K562 (cell line): ENCODE measurements around the gene HSDL1. TPM values are rescaled to one million over a fixed set of nuclear protein-coding genes. Genes with fewer than 3 reads are reported as not detected.

Experiments used
- ATAC-seq: fragments of 200-7000 bp; cut with Tn5 transposase; 3 replicates; pipeline ENCODE4 v1.9.1; 2020; ENCODE audit warnings: moderate library complexity
- BruUV-seq: library from RNA; stranded (reverse); fragments of 400-500 nt; replicated peaks from 2 replicates; lab custom pipeline; 2021; lab: Mats Ljungman, UMichigan
- CTCF ChIA-PET: fragments of 300-600 bp; formaldehyde crosslinking; extraction: SDS; loops from one replicate; lab custom pipeline; 2021; ENCODE audit warnings: low intra/inter-chr PET ratio; lab: Yijun Ruan, JAX
- POLR2A ChIA-PET: fragments of 300-600, 350-650 bp; sonication (Branson Sonifier 250); formaldehyde crosslinking; extraction: SDS; loops from one replicate; lab custom pipeline; 2021; ENCODE audit warnings: antibody characterized with exemption, inconsistent platforms; lab: Yijun Ruan, JAX
- DNase-seq, 4 experiments: peaks; one replicate each; pipeline versions ENCODE4 v3.0.0 to v3.0.0-alpha.2; 2011 to 2018; ENCODE audit warnings: low spot score in 3 of 4, mixed read lengths in 3 of 4; ENCODE audit errors: extremely low read depth in 1 of 4
- FAIRE-seq: peaks from 2 replicates; lab custom pipeline; 2011; peaks lifted over from hg19 to GRCh38; lab: Jason Lieb, UNC
- H2AFZ ChIP-seq: 2 replicates; pipeline ENCODE4 v1.6.0; 2011; ENCODE audit warnings: low read depth, low read length, control low read depth, inconsistent platforms
- H3K27ac ChIP-seq: fragments of 200-600 bp; 3 replicates; pipeline ENCODE4 v1.8.0; 2011; ENCODE audit warnings: low read depth, mild to moderate bottlenecking, control low read depth, inconsistent platforms, low read length, moderate library complexity, mixed read lengths; ENCODE audit errors: extremely low read depth
- H3K27me3 ChIP-seq, 2 experiments: fragments of 300-600 bp in 1 of 2; 2 replicates in 1 of 2; 3 replicates in 1 of 2; pipeline versions ENCODE4 v1.6.0 to v1.8.0; 2011; ENCODE audit warnings: inconsistent platforms in 2 of 2, low read length in 2 of 2, mild to moderate bottlenecking in 1 of 2, mixed read lengths in 1 of 2, moderate library complexity in 1 of 2; ENCODE audit not compliant: control insufficient read depth in 2 of 2, insufficient read depth in 2 of 2
- H3K36me3 ChIP-seq: fragments of 300-600 bp; 3 replicates; pipeline ENCODE4 v1.8.0; 2011; ENCODE audit warnings: mild to moderate bottlenecking, low read length, inconsistent platforms; ENCODE audit not compliant: control insufficient read depth, insufficient read depth
- H3K4me1 ChIP-seq, 2 experiments: fragments of 200-600 bp in 1 of 2; replicated peaks in 1 of 2; 2 replicates in 1 of 2; 3 replicates in 1 of 2; pipeline versions ENCODE4 v1.5.1 to v1.8.0; 2011; ENCODE audit warnings: inconsistent platforms in 2 of 2, low read length in 2 of 2, mild to moderate bottlenecking in 1 of 2, mixed read lengths in 1 of 2, moderate library complexity in 1 of 2; ENCODE audit not compliant: control insufficient read depth in 2 of 2, insufficient read depth in 2 of 2
- H3K4me2 ChIP-seq: 2 replicates; pipeline ENCODE4 v1.6.1; 2011; ENCODE audit warnings: low read length, control low read depth, inconsistent platforms, mixed read lengths; ENCODE audit not compliant: insufficient read depth
- H3K4me3 ChIP-seq: fragments of 200-600 bp; sonication (generic), shearing (Covaris generic); 2 replicates; pipeline ENCODE4 v1.5.1; 2016; ENCODE audit warnings: control low read depth, inconsistent platforms
- H3K79me2 ChIP-seq: fragments of 200-600 bp; 3 replicates; pipeline ENCODE4 v1.8.0; 2011; ENCODE audit warnings: low read length, inconsistent platforms; ENCODE audit not compliant: control insufficient read depth, insufficient read depth
- H3K9ac ChIP-seq, 2 experiments: 2 replicates each; pipeline versions ENCODE4 v1.6.0 to v1.6.1; 2011; ENCODE audit warnings: low read depth in 2 of 2, low read length in 2 of 2, control low read depth in 1 of 2, inconsistent platforms in 1 of 2, mild to moderate bottlenecking in 1 of 2, mixed read lengths in 1 of 2; ENCODE audit not compliant: insufficient read depth in 1 of 2
- H3K9me1 ChIP-seq: one replicate; pipeline ENCODE4 v1.6.0; 2011; ENCODE audit warnings: inconsistent platforms, mild to moderate bottlenecking, low read length, moderate library complexity; ENCODE audit not compliant: control insufficient read depth, insufficient read depth
- H3K9me3 ChIP-seq: replicated peaks from 2 replicates; pipeline ENCODE4 v1.5.1; 2011; ENCODE audit warnings: low read depth, low read length, inconsistent platforms; ENCODE audit not compliant: control insufficient read depth, insufficient read depth
- H4K20me1 ChIP-seq: replicated peaks from 2 replicates; pipeline ENCODE4 v1.6.1; 2011; ENCODE audit warnings: low read length, inconsistent platforms, mixed read lengths; ENCODE audit not compliant: control insufficient read depth, insufficient read depth
- HIVEP1 ChIP-seq: fragments of 250-450 bp; sonication (Bioruptor Pico); IDR thresholded peaks from 2 replicates; pipeline ENCODE4 v1.4.0; 2020; ENCODE audit warnings: mild to moderate bottlenecking
- HMBOX1 ChIP-seq: sonication (generic); IDR thresholded peaks from 2 replicates; pipeline ENCODE4 v1.6.1; 2016
- MED1 ChIP-seq: sonication (generic); formaldehyde crosslinking; IDR thresholded peaks from 2 replicates; pipeline ENCODE4 v1.8.1; 2023; ENCODE audit warnings: missing genetic modification reagents, borderline replicate concordance
- NBN ChIP-seq: fragments of 450-650 bp; IDR thresholded peaks from 2 replicates; pipeline ENCODE4 v1.6.1; 2016; ENCODE audit warnings: low read depth, mild to moderate bottlenecking
- NKRF ChIP-seq: fragments of 450-650 bp; IDR thresholded peaks from 2 replicates; pipeline ENCODE4 v1.6.1; 2016; ENCODE audit warnings: borderline replicate concordance
- OTX1 ChIP-seq: fragments of 450-650 bp; formaldehyde crosslinking; IDR thresholded peaks from 2 replicates; pipeline ENCODE4 v1.4.0; 2022; ENCODE audit warnings: mild to moderate bottlenecking
- PHB2 ChIP-seq: fragments of 450-650 bp; IDR thresholded peaks from 2 replicates; pipeline ENCODE4 v1.6.1; 2017; ENCODE audit warnings: low read depth
- RBM25 ChIP-seq: fragments of 200-400 bp; formaldehyde crosslinking; IDR thresholded peaks from 2 replicates; pipeline ENCODE4 v1.6.1; 2018; ENCODE audit warnings: low read length, low read depth, moderate library complexity; ENCODE audit not compliant: severe bottlenecking
- RBM39 ChIP-seq: fragments of 200-400 bp; formaldehyde crosslinking; optimal IDR thresholded peaks from 2 replicates; pipeline ENCODE3; 2018; ENCODE audit warnings: low read depth, low read length
- SMAD4 ChIP-seq: fragments of 250-450 bp; sonication (Bioruptor Pico); conservative IDR thresholded peaks from 2 replicates; pipeline ENCODE4 v1.8.0; 2021; ENCODE audit warnings: inconsistent platforms, mild to moderate bottlenecking, moderate library complexity
- THRA ChIP-seq: fragments of 450-650 bp; IDR thresholded peaks from 2 replicates; pipeline ENCODE4 v1.6.1; 2017; ENCODE audit warnings: mild to moderate bottlenecking, moderate library complexity
- THRB ChIP-seq: fragments of 450-650 bp; formaldehyde crosslinking; conservative IDR thresholded peaks from 2 replicates; pipeline ENCODE4 v1.4.0; 2022; ENCODE audit warnings: mild to moderate bottlenecking, missing genetic modification characterization
- ZNF197 ChIP-seq: fragments of 200-800 bp; sonication (Bioruptor generic); IDR thresholded peaks from 2 replicates; pipeline ENCODE4 v1.6.1; 2016; ENCODE audit warnings: low read depth, missing genetic modification characterization, missing compliant biosample characterization
- ZNF384 ChIP-seq: IDR thresholded peaks from 2 replicates; pipeline ENCODE4 v1.6.1; 2012; ENCODE audit warnings: low read depth, low read length, improper control_type of control experiment
- WGBS: fragments of 100-300 bp; shearing (Covaris generic); methylation state at CpG from one replicate; pipeline ENCODE4 v1.1.6; 2016; ENCODE audit warnings: low coverage, mixed read lengths; ENCODE audit not compliant: insufficient coverage; ENCODE audit errors: missing lambda C conversion rate; 5-methylcytosine and 5-hydroxymethylcytosine counted together
- in situ Hi-C: fragments of 300-500 bp; cut with MboI; formaldehyde crosslinking; loops from 4 replicates; pipeline ENCODE4 v1.15.0; 2018; ENCODE audit warnings: inconsistent platforms, mixed read lengths
- intact Hi-C: fragments of 100-400 bp; cut with micrococcal nuclease; formaldehyde crosslinking; loops from 2 replicates; pipeline ENCODE4 v1.14.2; 2022
- polyA plus RNA-seq, 8 experiments: library from polyadenylated mRNA; depleted of rRNA in 4 of 8; stranded (reverse) in 5 of 8; unstranded in 3 of 8; fragments of >200 nt; fragmentation: Nextera tagmentation in 2 of 8; fragmentation: Illumina TruSeq in 1 of 8; extraction: Ambion mirVana in 2 of 8; extraction: Trizol in 1 of 8; gene quantifications; 2 replicates each; pipeline versions ENCODE4 v1.2.1 to v1.2.3, GENCODE V29; 2011 to 2014; ENCODE audit warnings: inconsistent platforms in 1 of 8, missing spikeins in 1 of 8
- total RNA-seq, 7 experiments: library from RNA; depleted of rRNA in 6 of 7; stranded (reverse); fragments of >200 nt in 6 of 7; fragmentation: Illumina TruSeq in 2 of 7; extraction: Trizol in 2 of 7; gene quantifications; 2 replicates each; pipeline versions ENCODE4 v1.2.1 to v1.2.3, GENCODE V29; 2011 to 2021; ENCODE audit warnings: low replicate concordance in 1 of 7

Gene HSDL1
- total and polyA plus RNA-seq, 9 of the 15 experiments (the other 6 are each of a cell fraction or from before 2014, with no cell fraction given): 14.8 to 41.2 (median 27.7) TPM

- CTCF ChIA-PET: interaction anchor here (0.5 kb wide), 1 partner anchor 169 kb away, joined by 3 read pairs; no protein-coding TSS in a partner anchor
- Histone ChIP-seq H3K9ac (peak overlapping the region; percentile 68 to 90; a peak in 3 of 4 replicates), H3K4me2 (peak overlapping the region; percentile 91), H3K4me1 (peaks cover 28 to 32% of the 10 kb centered on the region in 2 experiments), H3K36me3 (peaks cover 3% of the 10 kb centered on the region; the same call in 1 of the 3 replicates), H3K79me2 (peaks cover 63% of the 10 kb centered on the region), H3K27ac (peak overlapping the region; percentile 97), H3K9me3 (no peaks in the 10 kb centered on the region), H4K20me1 (no peaks in the 10 kb centered on the region), H3K9me1 (no peaks in the 10 kb centered on the region), H3K27me3 (no peaks in the 10 kb centered on the region), H3K4me3 (peak overlapping the region; percentile 15; the same call in 1 of the 2 replicates), H2AFZ (peak overlapping the region; percentile 91)
- BruUV-seq: TSS peak; percentile 13
- peak; percentile 96 for FAIRE-seq
- POLR2A ChIA-PET: interaction anchor here (0.5 to 9.6 kb wide), 12 partner anchors 11 to 182 kb away, joined by 3 to 145 read pairs (median 4); partner anchors contain the start of genes MBTPS1 and TAF1C
- peak; percentile 63 to 92 (median 76) for DNase-seq
- intact Hi-C loops: loop anchor here (1.0 kb wide), 1 partner anchor 23 kb away; the partner anchor contains the start of gene MBTPS1
- ATAC-seq: peak; percentile 87
- in situ Hi-C loops: no loop called here
- WGBS: 4% methylated on average over 14 of the region's 14 CpGs
- no peak for TF ChIP-seq MED1 (CRISPR knock-in tag)
- no peak for TF ChIP-seq THRA
- TF ChIP-seq NKRF: 0 out of 2 replicates have a peak, but pooled peaks have one; percentile 62
- TF ChIP-seq HMBOX1: peak; percentile 65; the same call in 1 of the 2 replicates
- no peak for TF ChIP-seq RBM25
- TF ChIP-seq HIVEP1 (CRISPR knock-in tag): 0 out of 2 replicates have a peak, but pooled peaks have one; percentile 12
- peak; percentile 77; the same call in 1 of the 2 replicates for TF ChIP-seq THRB
- peak; percentile 32; the same call in 1 of the 2 replicates for TF ChIP-seq OTX1 (CRISPR knock-in tag)
- TF ChIP-seq ZNF197 (CRISPR knock-in tag): 0 out of 2 replicates have a peak, but pooled peaks have one; percentile 4
- no peak for TF ChIP-seq RBM39
- TF ChIP-seq ZNF384: no peak; the same call in 1 of the 2 replicates
- TF ChIP-seq NBN: peak; percentile 72
- no peak for TF ChIP-seq PHB2
- peak; percentile 55 for TF ChIP-seq SMAD4 (CRISPR knock-in tag)
Measured at GRCh38 chr16:84138824-84139627, 6.0 kb downstream of the HSDL1 start.
